OCI-LY1 (cell line): ENCODE measurements around the gene AMD1.

Experiments
- H2AFZ ChIP-seq: fragments of 200-600 bp; sonication (generic), shearing (Covaris generic); 2 replicates; pipeline ENCODE4 v1.6.0; 2014; ENCODE audit warnings: antibody characterized with exemption, mild to moderate bottlenecking, low read length
- H3F3A ChIP-seq: fragments of 200-600 bp; sonication (generic), shearing (Covaris generic); 2 replicates; pipeline ENCODE4 v1.6.0; 2014; ENCODE audit warnings: mild to moderate bottlenecking, antibody characterized with exemption, low read length, moderate library complexity; ENCODE audit not compliant: insufficient read depth
- H3K27ac ChIP-seq: fragments of 200-600 bp; sonication (generic); 2 replicates; pipeline ENCODE4 v1.5.1; 2014; ENCODE audit warnings: low read length, mixed run types, mild to moderate bottlenecking, low read depth; ENCODE audit not compliant: poor library complexity, severe bottlenecking
- H3K27me3 ChIP-seq: fragments of 200-600 bp; sonication (generic); 2 replicates; pipeline ENCODE4 v1.6.0; 2014; ENCODE audit warnings: antibody characterized with exemption, mild to moderate bottlenecking, low read length, moderate library complexity; ENCODE audit not compliant: insufficient read depth
- H3K36me3 ChIP-seq: fragments of 200-600 bp; sonication (generic); 2 replicates; pipeline ENCODE4 v1.6.1; 2014; ENCODE audit warnings: mild to moderate bottlenecking, antibody characterized with exemption, low read length, moderate library complexity, mixed read lengths; ENCODE audit not compliant: insufficient read depth
- H3K4me1 ChIP-seq: fragments of 200-600 bp; sonication (generic); 2 replicates; pipeline ENCODE4 v1.5.1; 2014; ENCODE audit warnings: mild to moderate bottlenecking, low read length, moderate library complexity; ENCODE audit not compliant: insufficient read depth, severe bottlenecking
- H3K4me2 ChIP-seq: fragments of 200-600 bp; sonication (generic), shearing (Covaris generic); 2 replicates; pipeline ENCODE4 v1.6.1; 2014; ENCODE audit warnings: low read length
- H3K4me3 ChIP-seq: fragments of 200-600 bp; sonication (generic); 2 replicates; pipeline ENCODE4 v1.5.1; 2014; ENCODE audit warnings: low read length, low read depth, mild to moderate bottlenecking, mixed read lengths; ENCODE audit not compliant: poor library complexity, severe bottlenecking
- H3K79me2 ChIP-seq: fragments of 200-600 bp; shearing (Covaris generic); 2 replicates; pipeline ENCODE4 v1.6.1; 2016; ENCODE audit warnings: mixed run types, low read length, mixed read lengths; ENCODE audit not compliant: insufficient read depth
- H3K9ac ChIP-seq: fragments of 200-600 bp; sonication (generic), shearing (Covaris generic); 2 replicates; pipeline ENCODE4 v1.6.1; 2014; ENCODE audit warnings: mild to moderate bottlenecking, low read length, mixed read lengths
- H3K9me2 ChIP-seq: fragments of 200-600 bp; sonication (generic), shearing (Covaris generic); 2 replicates; pipeline ENCODE4 v1.6.1; 2014; ENCODE audit warnings: low read depth, mild to moderate bottlenecking, low read length, mixed read lengths
- H3K9me3 ChIP-seq: fragments of 200-600 bp; shearing (Covaris generic); 2 replicates; pipeline ENCODE4 v1.6.1; 2014; ENCODE audit warnings: low read length, mixed read lengths
- H4K20me1 ChIP-seq: fragments of 200-600 bp; sonication (generic), shearing (Covaris generic); 2 replicates; pipeline ENCODE4 v1.6.0; 2016; ENCODE audit warnings: mild to moderate bottlenecking, low read length; ENCODE audit not compliant: insufficient read depth
- EZH2 ChIP-seq: fragments of 200-600 bp; sonication (generic), shearing (Covaris generic); IDR thresholded peaks from 2 replicates; pipeline ENCODE4 v1.8.0; 2017; ENCODE audit warnings: borderline replicate concordance, mixed run types, mild to moderate bottlenecking, antibody characterized with exemption, low read length, moderate library complexity, mixed read lengths
- TF ChIP-seq, protein P1 (sequence below): fragments of 200-600 bp; sonication (generic), shearing (Covaris generic); IDR thresholded peaks from 2 replicates; pipeline ENCODE4 v1.5.1; 2017; ENCODE audit warnings: mild to moderate bottlenecking, antibody characterized with exemption, low read length, moderate library complexity, mixed read lengths

The AMD1 gene

DNA sequence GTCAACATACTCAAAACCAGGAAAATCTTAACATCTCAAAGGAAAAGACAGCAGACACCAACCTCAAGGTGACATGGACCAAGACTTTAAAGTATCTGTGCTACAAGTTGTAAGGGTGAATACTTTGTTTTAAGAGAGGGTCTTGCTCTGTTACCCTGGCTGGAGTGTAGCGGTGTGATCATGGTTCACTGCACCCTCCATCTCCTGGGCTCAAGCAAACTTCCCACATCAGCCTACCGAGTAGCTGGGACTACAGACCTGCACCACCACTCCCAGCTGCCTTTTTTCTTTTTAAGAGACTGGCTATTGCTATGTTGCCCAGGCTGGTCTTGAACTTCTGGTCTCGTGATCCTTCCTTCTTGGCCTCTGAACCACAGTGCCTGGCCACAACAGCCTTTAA, 9.7 kb downstream of the AMD1 start:
- Histone ChIP-seq H3K36me3 (peaks cover 20% of the 10 kb centered on the region), H3K4me2 (peak overlapping the region; percentile 11; the same call in 1 of the 2 replicates), H3F3A (no peaks in the 10 kb centered on the region), H3K9me3 (no peaks in the 10 kb centered on the region), H3K27me3 (no peaks in the 10 kb centered on the region), H4K20me1 (no peaks in the 10 kb centered on the region), H3K27ac (no peak overlapping the region), H3K9me2 (no peaks in the 10 kb centered on the region), H3K9ac (no peak overlapping the region), H3K79me2 (peaks cover 100% of the 10 kb centered on the region), H2AFZ (no peak overlapping the region), H3K4me3 (no peak overlapping the region), H3K4me1 (peaks cover 69% of the 10 kb centered on the region)
- no peak for TF ChIP-seq EZH2
- TF ChIP-seq, protein P1, sequence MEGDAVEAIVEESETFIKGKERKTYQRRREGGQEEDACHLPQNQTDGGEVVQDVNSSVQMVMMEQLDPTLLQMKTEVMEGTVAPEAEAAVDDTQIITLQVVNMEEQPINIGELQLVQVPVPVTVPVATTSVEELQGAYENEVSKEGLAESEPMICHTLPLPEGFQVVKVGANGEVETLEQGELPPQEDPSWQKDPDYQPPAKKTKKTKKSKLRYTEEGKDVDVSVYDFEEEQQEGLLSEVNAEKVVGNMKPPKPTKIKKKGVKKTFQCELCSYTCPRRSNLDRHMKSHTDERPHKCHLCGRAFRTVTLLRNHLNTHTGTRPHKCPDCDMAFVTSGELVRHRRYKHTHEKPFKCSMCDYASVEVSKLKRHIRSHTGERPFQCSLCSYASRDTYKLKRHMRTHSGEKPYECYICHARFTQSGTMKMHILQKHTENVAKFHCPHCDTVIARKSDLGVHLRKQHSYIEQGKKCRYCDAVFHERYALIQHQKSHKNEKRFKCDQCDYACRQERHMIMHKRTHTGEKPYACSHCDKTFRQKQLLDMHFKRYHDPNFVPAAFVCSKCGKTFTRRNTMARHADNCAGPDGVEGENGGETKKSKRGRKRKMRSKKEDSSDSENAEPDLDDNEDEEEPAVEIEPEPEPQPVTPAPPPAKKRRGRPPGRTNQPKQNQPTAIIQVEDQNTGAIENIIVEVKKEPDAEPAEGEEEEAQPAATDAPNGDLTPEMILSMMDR, result no peak

DNA sequence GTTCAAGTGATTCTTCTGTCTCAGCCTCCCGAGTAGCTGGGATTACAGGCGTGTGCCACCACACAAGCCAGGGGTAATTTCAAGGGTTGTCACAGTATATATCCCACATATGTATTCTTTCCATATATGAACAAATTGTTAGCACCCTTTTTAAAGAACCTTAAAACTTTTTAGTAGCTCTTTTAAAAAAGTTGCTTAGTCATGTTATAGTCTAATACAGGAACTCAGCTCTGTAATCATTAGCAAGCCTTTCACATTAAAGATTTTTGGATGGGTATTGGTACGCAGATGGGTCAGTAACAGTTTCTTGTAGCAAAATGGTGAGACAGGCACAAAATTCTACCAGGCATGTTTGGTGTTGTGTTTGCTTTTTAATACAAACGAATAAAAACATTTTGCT, 10.9 kb downstream of the AMD1 start:
- TF ChIP-seq, protein P1, result no peak
- TF ChIP-seq EZH2, result no peak
- no peak overlapping the region for H3K27ac ChIP-seq

DNA sequence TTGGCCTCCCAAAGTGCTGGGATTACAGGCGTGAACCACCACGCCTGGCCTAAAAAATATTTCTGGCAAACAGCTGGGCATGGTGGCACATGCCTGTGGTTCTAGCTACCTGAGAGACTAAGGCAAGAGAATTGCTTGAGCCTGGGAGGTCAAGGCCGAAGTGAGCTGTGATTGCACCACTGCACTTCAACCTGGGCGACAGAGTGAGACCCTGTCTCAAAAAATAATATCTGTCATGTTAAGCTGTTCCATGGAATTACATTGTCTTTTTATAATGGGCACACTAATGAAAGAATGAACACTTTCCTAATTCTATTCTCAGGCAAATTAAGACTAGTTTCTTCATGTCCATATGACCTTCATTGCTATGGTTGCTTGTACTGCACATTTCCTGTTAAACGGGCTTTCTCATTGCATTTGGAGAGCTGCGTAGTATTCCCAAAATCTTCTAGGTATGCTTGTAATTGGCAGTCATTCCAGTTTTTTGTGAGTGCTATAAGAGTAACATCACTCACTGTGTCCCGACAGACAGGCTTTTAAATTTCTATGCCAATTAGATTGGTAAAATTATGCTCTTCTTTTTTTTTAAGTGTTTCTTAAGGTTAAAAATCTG, 12.1 kb downstream of the AMD1 start:
- Histone ChIP-seq H3K9ac (no peak overlapping the region), H3K79me2 (peaks cover 94% of the 10 kb centered on the region), H3K9me2 (no peaks in the 10 kb centered on the region), H3K4me1 (peaks cover 46% of the 10 kb centered on the region), H3F3A (no peaks in the 10 kb centered on the region), H3K9me3 (no peaks in the 10 kb centered on the region), H3K36me3 (peaks cover 42% of the 10 kb centered on the region), H3K27ac (no peak overlapping the region), H3K4me2 (no peak overlapping the region), H4K20me1 (no peaks in the 10 kb centered on the region), H3K4me3 (no peak overlapping the region), H3K27me3 (no peaks in the 10 kb centered on the region), H2AFZ (no peak overlapping the region)
- TF ChIP-seq, protein P1, result no peak
- TF ChIP-seq EZH2, result no peak

More for the DNA sequence above, 10.9 kb downstream of the AMD1 start:
- Histone ChIP-seq H2AFZ (no peak overlapping the region), H4K20me1 (no peaks in the 10 kb centered on the region), H3K9ac (no peak overlapping the region), H3K4me2 (no peak overlapping the region), H3K9me3 (no peaks in the 10 kb centered on the region), H3F3A (no peaks in the 10 kb centered on the region), H3K36me3 (peaks cover 32% of the 10 kb centered on the region), H3K4me3 (no peak overlapping the region), H3K9me2 (no peaks in the 10 kb centered on the region), H3K79me2 (peaks cover 98% of the 10 kb centered on the region), H3K27me3 (no peaks in the 10 kb centered on the region), H3K4me1 (peaks cover 57% of the 10 kb centered on the region)
